Uterus (tissue), 2 donors: ENCODE results near the gene POLQ.

Source experiments
- CTCF ChIP-seq, 4 experiments: fragments of 200-600 bp in 2 of 4; fragments of 450-650 bp in 2 of 4; sonication (generic) in 2 of 4; IDR thresholded peaks; one replicate each; pipeline ENCODE4 v1.5.1; 2016 to 2019; ENCODE audit warnings: antibody characterized with exemption in 4 of 4, mild to moderate bottlenecking in 2 of 4, moderate library complexity in 1 of 4
- POLR2A ChIP-seq, 2 donors: fragments of 450-650 bp; IDR thresholded peaks; one replicate each; pipeline ENCODE4 v1.6.1; 2016; ENCODE audit warnings: antibody characterized with exemption in 2 of 2, mild to moderate bottlenecking in 1 of 2, moderate library complexity in 1 of 2

- TF ChIP-seq CTCF (IDR thresholded peaks at IDR 0.05) (no peak), POLR2A (IDR thresholded peaks at IDR 0.05) (no peak)
These were observed 47.3 kb upstream of the POLQ start, which contains the start of gene FBXO40 for GRCh38 chr3:121592856-121593702.
